ENCODE results near the gene PRKN.

- TF ChIP-seq EZH2 (IDR thresholded peaks at IDR 0.05; ENCODE audit: borderline replicate concordance, low read depth, low read length) (no peak), PRMT5 (CRISPR knock-in tag; IDR thresholded peaks at IDR 0.05) (no peak), NFIC (IDR thresholded peaks at IDR 0.05) (no peak)
Measured at GRCh38 chr6:161301338-161301737, 1426.2 kb downstream of the PRKN start.
